Stimulated activated CD4-positive, alpha-beta T cell treated with anti-CD3 and anti-CD28 coated beads, Interleukin-4, amount 100 ng/mL, for 48 hours (primary cell): Measurements from ENCODE around the gene ZNF438.

Experiments used
- DNase-seq, 2 donors: peaks; one replicate each; pipeline ENCODE4 v3.0.0-alpha.2; 2020; ENCODE audit warnings: low read depth in 2 of 2

Gene ZNF438

DNA sequence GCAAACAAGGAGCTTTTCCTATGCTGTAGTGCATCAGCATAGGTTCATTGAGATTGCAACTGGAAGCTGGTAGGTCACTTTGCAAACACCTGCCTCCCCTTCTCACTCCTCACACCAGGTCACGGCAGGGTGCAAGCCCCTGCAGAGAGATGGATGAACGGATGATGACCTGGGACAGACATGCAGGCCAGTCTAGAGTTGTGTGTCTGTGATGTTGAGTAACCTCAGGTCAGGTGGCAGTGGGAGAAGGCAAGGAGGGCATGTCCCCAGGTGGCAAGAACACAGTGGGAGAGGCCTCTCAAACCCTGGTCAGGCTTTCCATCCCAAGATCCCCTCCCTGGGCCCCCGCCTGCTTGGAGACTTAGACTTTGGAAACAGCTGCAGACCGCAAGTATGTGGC is 205.0 kb downstream of the ZNF438 start:
- no peak for DNase-seq

DNA sequence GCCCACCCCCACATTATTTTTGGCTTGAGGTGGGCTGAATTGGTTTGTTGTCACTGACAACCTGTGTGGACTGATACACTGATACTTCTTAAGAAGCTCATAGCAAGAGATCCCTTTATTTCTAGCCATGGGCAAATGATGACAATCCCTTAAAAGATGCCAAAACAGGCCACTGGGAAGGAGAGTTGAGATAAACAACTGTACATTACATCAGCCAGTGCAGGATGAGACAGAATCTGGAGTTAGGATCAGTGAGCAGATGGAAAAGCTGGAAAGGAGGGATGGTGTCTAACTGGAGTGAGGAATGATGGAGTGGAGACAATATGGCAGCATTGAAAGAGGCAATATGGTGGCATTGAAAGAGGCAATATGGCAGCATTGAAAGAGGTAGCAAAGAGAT is 206.2 kb downstream of the ZNF438 start:
- DNase-seq: no peak

DNA sequence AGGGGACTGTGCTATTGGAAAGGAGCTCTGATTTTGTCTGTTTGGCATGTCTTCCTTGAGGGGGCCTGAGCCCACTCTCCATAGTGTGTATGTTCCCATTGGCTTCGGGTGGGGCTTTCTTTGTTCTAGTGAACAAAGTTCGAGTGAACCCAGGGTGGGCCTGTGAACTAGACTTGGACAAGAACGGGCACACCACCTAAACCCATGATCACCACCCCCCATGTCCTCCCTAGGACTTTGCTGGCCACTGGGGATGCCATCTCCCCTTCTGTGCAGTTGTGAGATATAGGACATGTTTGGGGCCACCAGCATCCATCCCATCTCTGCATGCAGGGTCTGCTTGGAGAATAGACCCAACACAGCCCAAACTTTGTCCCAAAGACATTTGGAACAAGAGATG is 206.6 kb downstream of the ZNF438 start:
- DNase-seq: no peak

DNA sequence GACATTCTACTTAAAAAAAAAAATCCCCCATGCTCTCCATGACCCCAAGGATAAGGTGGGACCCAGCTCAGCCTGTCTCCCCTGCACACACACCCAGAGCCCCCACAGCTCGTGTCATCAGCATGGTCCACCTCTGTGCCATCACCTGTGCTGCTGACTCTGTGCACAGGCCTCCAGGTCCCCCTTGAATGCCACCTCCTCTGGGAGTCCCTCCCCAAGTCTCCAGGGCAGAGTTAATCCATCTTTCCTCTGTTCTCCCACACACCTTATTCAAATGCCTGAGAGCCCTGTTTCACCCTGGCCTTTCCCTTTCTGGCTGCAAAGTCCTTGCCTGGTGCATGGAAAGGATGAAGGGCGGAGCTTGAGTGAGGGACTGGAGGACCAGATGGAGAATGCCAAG is 208.0 kb downstream of the ZNF438 start:
- no peak for DNase-seq

DNA sequence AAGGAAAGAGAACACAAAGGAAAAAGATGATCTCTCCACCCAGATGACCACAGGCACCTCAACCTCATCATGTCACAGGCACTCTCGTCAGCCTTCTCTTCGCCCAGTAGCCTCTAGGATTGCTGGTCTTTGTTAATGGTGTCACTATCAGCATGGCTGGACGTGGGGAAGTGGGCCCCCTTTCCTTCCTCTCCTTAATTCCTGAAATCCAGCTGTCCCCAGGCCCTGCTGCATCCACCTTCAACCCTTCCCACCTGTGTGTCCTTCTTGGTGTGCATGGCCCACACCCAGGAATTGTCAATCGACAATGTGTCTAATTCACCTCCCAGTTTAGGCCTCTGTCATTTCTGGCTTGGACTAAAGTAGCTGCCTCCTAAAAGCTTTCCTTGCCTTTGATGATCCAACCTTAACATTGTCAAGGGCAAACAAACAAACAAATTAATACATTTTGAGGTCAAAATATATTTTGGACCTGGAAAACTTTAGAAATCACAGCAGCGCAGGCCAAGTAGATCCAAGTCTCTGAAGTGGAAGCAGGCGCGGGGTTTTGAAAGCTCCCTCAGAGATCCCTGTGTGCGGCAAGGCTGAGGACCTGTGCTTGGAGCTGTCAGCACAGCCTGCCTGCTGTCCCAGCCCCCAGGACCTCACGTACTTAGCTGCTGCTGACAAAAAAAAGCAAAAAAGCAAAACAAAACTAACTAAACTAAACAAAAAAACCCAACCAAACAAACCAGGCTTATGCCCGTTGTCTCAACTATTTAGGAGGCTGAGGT is 208.8 kb downstream of the ZNF438 start:
- no peak for DNase-seq

DNA sequence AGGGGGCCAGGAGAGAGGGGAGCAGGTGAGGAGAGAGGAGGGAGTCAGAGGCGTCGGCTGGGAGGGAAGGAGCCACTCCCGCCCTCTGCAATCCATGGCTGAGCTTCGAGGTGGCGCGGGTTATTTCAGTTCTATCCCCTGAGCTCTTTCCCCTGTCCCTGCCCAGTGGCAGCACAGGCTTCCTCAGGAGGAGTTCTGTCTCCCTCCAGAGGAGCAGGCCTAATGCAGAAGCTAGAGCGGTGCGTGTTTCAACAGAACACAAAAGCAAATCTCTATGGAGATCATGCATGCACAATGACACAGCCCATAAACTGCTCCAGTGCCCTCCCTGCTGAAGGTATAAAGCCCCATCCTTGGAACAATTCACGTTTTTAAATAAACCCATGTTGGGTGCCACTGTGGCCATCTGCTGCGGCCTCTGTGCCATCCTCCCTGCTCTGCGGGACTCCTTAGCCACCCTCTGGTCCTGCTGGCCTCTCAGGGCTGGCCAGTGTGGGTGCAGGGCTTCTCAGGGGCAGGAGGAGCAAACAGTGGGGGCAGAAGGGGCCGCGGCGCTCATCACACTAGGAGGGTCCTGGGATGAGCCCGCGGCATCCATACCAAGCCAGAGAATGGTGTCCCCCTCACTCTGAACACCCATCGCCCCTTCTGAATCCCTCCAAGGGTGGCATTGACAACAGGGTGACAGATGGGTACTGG is 209.5 kb downstream of the ZNF438 start:
- no peak for DNase-seq

DNA sequence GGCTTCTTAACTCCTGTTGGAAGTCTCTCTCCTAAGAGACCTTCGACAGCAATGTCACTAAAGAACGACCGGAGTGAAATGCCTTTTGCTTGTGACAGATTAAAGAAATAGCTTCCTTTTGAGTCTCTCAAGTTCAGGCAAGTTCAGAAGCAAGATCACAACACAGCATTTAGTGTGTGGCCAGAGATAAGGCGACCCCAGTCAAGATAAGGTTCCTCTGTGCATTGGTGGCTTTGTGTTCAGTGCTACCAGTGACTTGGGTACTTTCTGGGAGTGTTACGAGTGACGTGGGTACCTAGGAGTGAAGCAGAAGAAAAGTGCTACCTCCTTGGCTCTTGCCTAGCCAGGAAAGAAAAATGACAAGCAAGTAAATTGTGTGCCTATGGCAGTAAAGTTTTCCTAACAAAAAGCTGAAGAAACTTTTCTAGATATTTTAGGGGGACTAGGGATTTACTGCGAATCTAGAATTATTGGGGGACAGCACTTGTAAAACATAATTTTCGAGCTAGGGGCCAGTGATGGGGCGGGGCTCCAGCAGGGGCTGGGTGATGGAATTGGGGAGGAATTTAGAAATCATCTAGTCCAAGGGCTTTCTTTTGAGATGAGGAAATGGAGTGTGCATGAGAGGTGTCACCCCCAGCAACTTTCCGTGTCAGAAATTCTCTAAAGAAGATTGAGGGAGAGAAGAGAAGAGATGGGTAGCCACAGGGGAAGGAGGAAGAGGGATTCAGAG is 210.2 kb downstream of the ZNF438 start:
- no peak for DNase-seq

DNA sequence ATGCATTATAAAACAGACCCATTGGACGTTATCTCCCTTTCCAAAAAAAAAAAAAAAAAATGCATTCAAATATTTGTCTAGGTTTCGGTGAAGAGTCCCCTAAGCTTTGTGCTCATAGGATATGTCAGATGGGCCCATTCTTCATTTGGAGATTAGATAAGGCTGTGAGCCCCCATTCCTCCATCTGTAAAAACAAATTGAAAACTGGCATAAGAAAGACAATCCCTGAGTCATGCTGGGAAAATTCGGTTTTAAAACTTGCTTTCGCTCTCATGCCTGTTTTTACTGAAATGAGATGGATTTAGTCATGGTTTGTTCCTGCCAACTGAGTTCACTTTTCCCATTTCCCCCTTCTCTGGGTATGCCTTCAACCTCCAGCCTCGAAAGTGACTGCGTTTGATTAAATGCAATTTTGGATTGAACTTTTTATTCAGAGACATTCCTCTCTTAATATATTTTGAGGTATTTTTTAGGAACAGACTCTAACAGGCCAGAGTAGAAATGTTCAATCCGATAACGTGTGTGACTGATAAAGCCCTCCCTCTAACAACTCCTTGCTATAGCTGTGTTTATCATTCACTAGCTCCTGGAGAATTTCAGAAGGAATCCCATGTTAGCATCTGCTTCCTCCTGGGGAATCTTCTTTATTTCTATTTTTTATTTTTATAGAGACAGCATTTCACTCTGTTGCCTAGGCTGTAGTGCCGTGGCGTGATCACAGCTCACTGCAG is 211.2 kb downstream of the ZNF438 start:
- no peak for DNase-seq

DNA sequence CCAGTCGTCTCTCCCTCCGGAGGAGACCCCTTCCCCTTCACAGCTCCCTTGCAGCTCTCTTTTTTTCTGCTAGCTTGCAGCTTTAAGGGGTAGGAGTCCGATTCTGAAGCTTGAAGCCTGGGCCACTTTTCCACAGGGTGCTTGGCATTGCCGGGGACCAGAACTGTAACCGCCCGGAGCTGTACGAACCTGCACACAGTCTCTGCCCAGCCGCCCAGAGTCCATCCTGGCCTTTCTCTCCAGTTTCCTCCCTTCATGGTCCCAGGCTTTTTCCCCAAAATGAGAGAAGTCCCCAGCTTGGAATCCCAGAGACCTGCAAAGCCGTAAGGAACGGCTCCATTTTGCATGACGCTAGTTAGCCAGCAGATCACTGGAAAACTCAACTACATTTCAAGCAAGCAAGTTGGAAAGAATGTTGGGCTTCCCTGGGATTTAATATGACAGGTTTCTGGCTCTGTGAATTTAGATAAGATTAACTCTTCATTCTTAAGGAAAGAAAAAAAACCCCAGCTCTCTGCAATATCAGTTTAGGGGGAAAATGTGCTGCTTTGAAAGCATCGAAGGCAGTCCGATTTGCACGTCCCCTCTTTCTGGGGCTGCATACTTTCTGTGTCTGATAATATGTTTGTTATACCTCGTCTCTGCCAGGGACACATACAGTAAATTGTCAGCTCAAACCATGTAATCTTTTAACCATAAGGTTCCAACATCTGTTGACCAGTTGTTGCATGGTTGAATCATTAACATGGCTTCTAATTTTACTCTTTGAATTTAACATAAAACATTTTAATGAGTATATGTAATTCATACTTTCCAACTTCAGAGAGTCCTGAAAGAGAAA is 212.1 kb downstream of the ZNF438 start:
- DNase-seq: no peak

DNA sequence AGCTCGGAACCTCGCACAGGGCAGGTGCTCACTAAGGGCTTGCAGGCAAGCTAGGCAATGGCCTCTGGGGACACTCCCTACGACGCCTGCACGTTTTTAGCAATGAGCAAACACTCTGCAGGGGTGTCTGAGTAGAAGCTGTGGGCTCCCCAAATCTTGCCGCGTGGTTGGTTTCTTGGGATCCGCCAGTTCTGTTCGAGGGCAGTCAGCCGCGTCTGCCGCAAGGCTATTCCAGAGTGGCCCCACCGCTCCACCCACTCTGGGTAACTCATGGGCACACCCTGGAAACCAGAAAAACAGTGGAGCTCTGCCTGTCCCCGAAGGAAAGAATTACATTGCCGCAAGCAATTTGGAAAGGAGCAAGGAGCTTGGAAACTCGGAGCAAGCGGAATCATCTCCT is 212.8 kb downstream of the ZNF438 start:
- no peak for DNase-seq

DNA sequence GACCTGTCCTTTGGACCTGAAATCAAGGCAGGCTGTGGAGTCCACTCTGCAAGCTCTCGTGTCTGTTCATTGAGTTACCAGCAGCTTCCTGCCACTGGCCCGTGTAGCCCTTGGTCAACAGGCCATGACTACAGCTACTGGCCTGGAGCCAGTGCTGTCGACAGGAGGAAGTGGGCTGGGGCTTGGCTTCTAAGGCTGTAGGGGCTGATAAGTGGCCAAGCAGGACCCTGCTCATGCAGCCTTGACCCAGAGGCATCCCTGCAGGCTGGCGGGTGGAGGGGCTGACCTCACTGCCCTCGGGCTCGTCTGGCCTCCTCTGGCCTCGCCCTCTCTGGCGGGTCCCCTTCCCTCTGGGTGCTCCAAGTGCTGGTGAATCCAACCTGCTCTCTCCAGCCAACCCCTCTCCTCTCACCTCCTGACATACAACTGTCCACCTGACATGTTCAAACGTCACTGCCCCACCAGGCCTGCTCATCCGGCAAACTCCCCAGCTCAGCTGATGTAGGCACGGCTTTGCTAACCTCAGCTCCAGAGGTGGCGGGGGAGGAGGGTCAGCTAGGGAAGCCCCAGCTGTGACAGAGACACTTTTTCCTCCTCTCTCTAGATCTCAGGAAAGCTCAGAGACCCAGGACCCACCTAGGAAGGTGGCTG is 213.5 kb downstream of the ZNF438 start:
- no peak for DNase-seq

DNA sequence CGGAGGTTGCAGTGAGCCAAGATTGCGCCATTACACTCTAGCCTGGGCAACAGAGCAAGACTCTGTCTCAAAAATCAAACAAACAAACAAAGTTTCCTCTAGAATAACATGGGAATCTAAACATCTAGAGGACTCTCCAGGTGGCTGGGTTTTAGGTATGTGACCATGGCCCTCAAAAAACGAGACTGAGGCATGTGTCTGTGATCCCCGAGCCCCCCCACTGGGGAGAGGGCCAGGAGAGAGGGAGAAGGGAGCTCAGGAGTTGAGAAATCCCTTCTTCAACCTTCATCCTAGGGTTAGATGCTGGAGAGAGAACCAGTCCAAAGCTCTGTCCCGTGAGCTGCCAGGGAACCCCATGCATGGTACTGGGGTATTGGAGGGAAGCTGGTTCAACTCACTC is 214.1 kb downstream of the ZNF438 start:
- no peak for DNase-seq

DNA sequence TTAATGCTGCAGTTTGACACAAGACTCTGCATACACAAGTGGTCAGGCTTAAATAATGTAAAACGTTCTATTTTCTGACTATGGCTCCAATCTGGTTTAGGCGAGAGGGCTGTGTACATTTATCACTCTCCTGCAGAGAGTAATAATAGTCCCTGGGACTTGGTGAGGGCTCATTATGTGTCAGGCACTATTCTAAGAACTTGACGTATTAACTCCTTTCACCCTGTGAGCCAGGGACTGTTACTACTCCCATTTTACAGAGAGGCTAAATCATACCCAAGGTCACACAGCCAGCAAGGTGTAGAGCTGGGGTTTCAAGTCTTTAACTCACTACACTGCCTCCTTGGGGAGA is 214.9 kb downstream of the ZNF438 start:
- DNase-seq: no peak

DNA sequence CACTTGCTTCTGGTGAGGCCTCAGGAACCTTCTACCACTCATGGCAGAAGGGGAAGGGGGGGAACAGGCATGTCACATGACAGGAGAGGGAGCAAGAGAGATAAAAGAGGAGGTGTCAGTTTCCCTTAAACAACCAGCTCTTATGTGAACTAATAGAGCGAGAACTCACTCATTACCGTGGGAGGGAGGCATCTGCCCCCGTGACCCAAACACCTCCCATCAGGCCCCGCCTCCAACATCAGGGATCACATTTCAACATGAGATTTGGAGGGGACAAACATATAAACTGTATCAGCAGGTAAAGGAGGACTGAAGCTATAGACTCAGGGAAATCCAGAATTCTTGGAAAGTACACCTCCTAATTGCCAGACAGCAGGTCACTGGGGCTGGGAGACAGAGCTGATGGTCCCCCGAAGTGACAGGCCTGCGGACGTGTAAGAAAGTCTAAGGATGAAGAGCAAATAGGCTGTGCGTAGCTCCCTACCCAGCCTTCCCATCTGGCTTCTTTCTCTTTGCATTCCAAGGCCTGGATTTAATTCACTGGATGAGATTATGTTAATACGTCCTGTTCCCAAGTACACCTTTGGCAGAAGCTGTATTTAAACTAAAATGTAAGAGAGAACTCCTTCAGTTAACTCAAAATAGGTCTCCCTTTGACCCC is 215.4 kb downstream of the ZNF438 start:
- DNase-seq: no peak

DNA sequence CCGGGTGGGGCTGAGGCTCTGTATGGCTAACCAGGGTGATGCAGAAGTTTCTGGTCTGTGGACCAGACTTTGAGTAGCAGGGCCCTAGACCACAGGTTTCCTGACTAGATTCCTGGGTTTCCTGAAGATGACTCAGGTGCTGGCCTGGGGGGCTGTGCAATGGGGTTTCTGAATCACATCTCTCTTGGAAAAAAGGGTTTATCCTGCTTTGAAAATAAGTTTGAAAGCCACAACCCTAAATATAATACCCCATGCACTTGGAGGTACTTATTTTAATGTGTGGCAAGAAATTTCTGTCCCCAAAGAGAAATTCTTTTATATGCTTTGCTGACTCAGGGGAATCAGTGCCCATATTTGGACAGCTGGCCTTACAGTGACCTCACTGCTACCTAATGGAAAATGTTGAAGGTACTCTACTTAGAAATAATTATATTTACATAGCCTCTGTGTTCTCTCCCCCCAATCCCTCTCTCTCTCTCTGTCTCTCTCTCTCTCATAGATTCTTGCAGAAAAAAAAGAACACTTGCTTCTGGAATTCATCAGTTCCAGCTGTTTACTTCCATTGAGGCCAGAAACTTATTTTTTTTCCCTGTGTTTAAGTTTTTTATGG is 217.7 kb downstream of the ZNF438 start:
- DNase-seq: no peak

DNA sequence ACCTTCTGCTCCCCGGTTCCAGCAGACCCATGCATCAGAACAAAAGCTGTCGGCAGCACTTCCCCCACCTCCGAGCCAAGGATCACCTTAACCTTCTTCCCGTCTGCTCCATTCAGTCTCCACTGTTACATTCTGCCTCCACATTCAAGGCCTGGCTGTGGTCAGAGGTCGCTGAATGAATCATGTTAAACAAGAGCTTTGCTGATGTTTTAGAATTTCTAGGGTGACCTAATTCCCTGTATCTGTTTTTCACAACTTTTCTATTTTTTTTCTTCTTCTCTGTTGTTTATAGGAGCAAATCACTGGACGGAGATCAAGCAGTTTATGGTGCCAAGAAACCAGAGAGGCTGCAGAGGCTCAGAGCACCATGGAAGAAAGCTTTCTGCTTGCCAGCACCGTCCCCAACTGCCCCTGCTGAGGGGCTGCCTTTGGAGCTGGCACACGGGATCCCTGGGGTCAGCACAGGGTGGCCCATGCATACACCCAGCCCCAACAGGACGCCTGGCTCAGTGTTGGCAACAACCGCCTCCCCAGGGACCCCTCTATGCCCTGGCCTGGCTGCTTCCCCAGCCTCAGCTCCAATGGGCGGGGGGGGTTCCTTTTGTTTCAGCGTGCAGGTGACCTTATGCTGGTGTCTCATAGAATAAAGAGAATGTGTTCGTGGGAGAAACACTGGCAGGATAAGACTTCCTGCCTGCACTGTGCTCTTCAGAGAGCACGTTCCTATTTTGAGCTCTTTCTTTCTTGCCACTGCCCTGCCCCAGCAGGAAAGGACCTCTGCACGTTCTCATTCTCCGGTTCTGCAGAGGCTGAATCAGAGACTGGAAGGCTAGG is 219.4 kb downstream of the ZNF438 start:
- no peak for DNase-seq

DNA sequence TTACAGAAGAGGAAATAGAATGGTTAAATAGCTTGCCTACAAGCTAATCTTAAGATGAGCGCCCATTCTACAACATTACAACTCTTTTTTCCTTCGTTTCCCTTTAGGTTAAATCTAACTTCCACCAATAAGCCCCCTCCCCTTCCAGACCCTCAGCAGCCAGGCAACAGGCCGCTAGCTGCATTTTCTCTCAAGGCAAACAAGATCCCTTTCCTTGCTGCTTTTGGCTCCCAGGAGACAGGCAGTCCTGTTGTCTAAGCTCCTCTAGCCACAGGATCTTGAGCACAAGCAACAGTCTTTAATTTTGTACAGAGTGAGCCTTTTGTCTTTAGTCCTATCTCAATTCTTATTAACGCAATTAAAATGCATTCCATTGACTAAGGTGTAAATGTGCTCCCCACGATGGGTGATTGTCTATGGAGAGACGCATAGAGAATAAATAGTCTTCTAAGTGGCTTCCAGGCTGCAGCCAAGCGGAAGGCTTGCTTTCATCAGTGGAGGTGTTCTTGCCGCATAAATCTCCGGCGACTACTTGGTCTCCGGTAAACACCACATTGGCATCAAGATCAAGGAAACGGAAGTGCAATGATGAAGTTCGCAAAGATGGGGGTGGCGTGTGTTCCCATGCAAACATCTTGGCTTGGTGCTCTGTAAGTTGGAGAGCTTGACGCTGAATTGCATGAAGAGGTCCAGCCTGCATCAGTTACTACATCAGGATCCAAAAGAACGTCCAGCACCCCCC is 220.2 kb downstream of the ZNF438 start:
- DNase-seq: no peak

DNA sequence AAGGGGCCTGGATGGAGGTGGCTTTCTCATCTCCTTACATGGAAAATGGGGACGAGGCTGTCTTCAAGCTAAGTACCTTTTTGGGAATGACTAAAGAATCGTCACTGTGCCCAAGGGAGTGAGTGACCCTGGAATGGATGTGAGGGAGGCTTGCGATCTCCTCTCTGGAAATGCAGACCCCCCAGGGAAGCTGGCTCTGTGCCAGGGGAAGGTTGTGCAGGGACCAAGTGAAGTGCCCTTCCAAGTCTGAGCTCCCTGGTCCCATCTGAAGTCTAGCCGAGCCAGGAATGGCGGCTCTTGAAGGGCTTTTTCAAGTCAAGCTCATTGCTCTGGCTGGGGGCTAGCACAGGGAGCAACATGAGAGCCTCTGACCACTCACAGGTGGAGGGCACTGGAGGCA is 221.2 kb downstream of the ZNF438 start:
- no peak for DNase-seq
